ENCODE measurements around the gene FBXO48.
"Not testable (repeated sequence)": the region's sequence is repeated elsewhere in the genome, so short reads cannot be mapped to it uniquely, and the experiment has no call there.

Gene FBXO48

DNA sequence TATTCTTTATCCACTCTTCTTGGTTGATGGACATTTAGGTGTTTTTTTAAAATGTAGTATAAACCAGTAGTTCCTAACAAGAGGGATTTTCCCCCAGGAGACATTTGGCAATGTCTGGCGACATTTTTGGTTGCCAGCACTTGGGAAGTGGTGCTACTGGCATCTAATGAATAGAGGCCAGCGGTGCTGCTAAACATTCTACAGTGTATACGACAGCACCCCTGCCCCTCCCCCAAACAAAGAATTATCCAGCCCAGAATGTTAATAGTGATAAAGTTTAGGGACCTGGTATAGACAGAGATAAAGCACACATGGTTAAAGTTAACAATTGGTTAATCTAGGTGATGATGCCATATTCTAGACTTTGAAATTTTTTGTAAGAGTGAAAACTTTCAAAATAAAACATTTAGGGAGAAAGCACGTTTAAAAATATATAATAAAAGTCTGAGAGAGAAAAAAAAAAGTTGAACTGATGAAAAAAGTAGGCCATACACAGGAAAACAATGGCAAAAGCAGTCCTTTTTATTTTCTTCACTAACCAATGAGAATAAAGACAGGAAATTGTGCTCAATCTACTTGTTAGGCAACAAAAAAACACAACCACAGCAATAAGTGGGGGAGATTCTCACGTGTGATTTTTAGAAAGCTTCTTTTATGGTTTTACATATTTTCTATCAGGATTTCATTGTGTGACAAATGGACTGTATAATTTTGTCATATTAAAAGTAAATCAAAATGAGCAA lies 14.8 kb downstream of the FBXO48 start:
- no peak for DNase-seq
- peaks cover 4% of the 10 kb centered on the region for H3K4me1 Mint-ChIP-seq
- H3K4me3 Mint-ChIP-seq, result no peak overlapping the region
- H3K36me3 Mint-ChIP-seq (ENCODE audit: low read depth), result no peaks in the 10 kb centered on the region
- no peak overlapping the region for H3K27ac Mint-ChIP-seq
- TF ChIP-seq, protein P1, sequence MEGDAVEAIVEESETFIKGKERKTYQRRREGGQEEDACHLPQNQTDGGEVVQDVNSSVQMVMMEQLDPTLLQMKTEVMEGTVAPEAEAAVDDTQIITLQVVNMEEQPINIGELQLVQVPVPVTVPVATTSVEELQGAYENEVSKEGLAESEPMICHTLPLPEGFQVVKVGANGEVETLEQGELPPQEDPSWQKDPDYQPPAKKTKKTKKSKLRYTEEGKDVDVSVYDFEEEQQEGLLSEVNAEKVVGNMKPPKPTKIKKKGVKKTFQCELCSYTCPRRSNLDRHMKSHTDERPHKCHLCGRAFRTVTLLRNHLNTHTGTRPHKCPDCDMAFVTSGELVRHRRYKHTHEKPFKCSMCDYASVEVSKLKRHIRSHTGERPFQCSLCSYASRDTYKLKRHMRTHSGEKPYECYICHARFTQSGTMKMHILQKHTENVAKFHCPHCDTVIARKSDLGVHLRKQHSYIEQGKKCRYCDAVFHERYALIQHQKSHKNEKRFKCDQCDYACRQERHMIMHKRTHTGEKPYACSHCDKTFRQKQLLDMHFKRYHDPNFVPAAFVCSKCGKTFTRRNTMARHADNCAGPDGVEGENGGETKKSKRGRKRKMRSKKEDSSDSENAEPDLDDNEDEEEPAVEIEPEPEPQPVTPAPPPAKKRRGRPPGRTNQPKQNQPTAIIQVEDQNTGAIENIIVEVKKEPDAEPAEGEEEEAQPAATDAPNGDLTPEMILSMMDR (IDR thresholded peaks at IDR 0.05), result no peak
- H3K27me3 Mint-ChIP-seq (ENCODE audit: low read depth, poor library complexity), result peaks cover 4% of the 10 kb centered on the region
- no peaks in the 10 kb centered on the region for H3K9me3 Mint-ChIP-seq

- no peak overlapping the region for H3K27ac Mint-ChIP-seq
- peaks cover 4% of the 10 kb centered on the region for H3K9me3 Mint-ChIP-seq
- TF ChIP-seq, protein P1 (IDR thresholded peaks at IDR 0.05), result no peak
- H3K4me1 Mint-ChIP-seq, result peaks cover 4% of the 10 kb centered on the region
- no peaks in the 10 kb centered on the region for H3K27me3 Mint-ChIP-seq (ENCODE audit: low read depth, poor library complexity)
- no peaks in the 10 kb centered on the region for H3K36me3 Mint-ChIP-seq (ENCODE audit: low read depth)
- DNase-seq, result no peak
- H3K4me3 Mint-ChIP-seq, result no peak overlapping the region
Measured at GRCh38 chr2:68448671-68449653, 18.1 kb downstream of the FBXO48 start.

- peaks cover 4% of the 10 kb centered on the region for H3K9me3 Mint-ChIP-seq
- H3K27ac Mint-ChIP-seq, result no peak overlapping the region
- TF ChIP-seq, protein P1 (IDR thresholded peaks at IDR 0.05), result no peak
- H3K27me3 Mint-ChIP-seq (ENCODE audit: low read depth, poor library complexity), result no peaks in the 10 kb centered on the region
- H3K36me3 Mint-ChIP-seq (ENCODE audit: low read depth), result no peaks in the 10 kb centered on the region
- no peaks in the 10 kb centered on the region for H3K4me1 Mint-ChIP-seq
- DNase-seq, result no peak
- no peak overlapping the region for H3K4me3 Mint-ChIP-seq
Measured at GRCh38 chr2:68447118-68447517, 20.0 kb downstream of the FBXO48 start.

GRCh38 chr2:68446425-68446824 lies 20.7 kb downstream of the FBXO48 start:
- H3K27ac Mint-ChIP-seq; DNase-seq; H3K4me1 Mint-ChIP-seq; H3K9me3 Mint-ChIP-seq; H3K27me3 Mint-ChIP-seq (ENCODE audit: low read depth, poor library complexity); H3K36me3 Mint-ChIP-seq (ENCODE audit: low read depth); H3K4me3 Mint-ChIP-seq: not testable (repeated sequence)

GRCh38 chr2:68441994-68442322 lies 25.1 kb downstream of the FBXO48 start:
- Mint-ChIP-seq H3K27me3 (ENCODE audit: low read depth, poor library complexity) (peaks cover 5% of the 10 kb centered on the region), H3K4me1 (no peaks in the 10 kb centered on the region), H3K36me3 (ENCODE audit: low read depth) (no peaks in the 10 kb centered on the region), H3K9me3 (peaks cover 1% of the 10 kb centered on the region), H3K27ac (no peak overlapping the region), H3K4me3 (no peak overlapping the region)
- no peak for DNase-seq
- TF ChIP-seq, protein P1 (IDR thresholded peaks at IDR 0.05), result no peak

DNA sequence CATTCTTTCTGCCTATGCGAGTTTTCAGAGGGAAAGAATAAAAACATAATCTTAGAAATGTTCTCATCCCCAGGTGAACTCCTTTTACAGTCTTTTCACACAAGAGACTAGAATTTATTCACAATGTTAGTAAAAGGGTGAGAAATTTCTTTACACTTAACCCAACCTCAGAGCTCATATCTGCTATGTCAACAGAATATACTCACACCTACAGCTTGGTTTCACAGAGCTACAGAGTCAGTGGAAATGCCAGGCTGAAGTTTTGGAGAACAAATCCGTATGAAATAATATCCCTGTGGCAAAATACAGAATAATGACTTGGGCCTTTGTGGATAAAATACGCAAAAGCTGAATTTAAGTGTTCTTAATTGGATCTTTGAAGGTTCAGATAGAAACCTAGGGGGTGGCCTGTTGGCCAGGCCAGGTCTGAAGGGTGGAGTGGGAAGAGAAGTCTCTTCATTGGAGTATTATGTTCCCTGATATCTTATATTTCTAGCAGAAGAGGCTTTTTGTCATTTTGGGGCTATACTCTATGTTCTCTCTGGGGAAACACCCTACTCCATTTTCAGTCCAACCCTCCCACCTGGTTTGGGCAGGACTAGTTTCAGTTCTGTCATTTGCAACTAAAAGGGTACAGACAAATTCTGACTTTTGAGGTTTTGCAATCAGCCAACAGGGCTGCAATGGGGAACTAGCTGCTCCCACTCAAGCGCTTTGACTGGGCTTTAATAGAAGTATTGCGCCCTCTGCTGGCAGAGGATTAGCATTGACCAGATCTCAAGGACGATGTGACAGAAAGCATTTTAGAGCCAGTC lies 25.7 kb downstream of the FBXO48 start:
- no peaks in the 10 kb centered on the region for H3K4me1 Mint-ChIP-seq
- no peaks in the 10 kb centered on the region for H3K36me3 Mint-ChIP-seq (ENCODE audit: low read depth)
- DNase-seq, result peak; percentile 79
- no peak overlapping the region for H3K4me3 Mint-ChIP-seq
- TF ChIP-seq, protein P1 (IDR thresholded peaks at IDR 0.05), result peak; percentile 90
- no peaks in the 10 kb centered on the region for H3K9me3 Mint-ChIP-seq
- H3K27ac Mint-ChIP-seq, result no peak overlapping the region
- peaks cover 5% of the 10 kb centered on the region for H3K27me3 Mint-ChIP-seq (ENCODE audit: low read depth, poor library complexity)
